GM19468 (cell line): Measurements from ENCODE around the gene STIP1.
A peak's percentile ranks its signal among the peaks of the same experiment; 100 is the strongest.
"Not testable (repeated sequence)": the region's sequence is repeated elsewhere in the genome, so short reads cannot be mapped to it uniquely, and the experiment has no call there.

Experiments
- ATAC-seq: cut with Tn5 transposase; IDR thresholded peaks from one replicate; pipeline ENCODE4 v1.9.1; 2021; ENCODE audit warnings: mild to moderate bottlenecking, moderate library complexity, moderate number of reproducible peaks; ENCODE audit not compliant: unreplicated experiment; ENCODE audit errors: extremely low read depth

Gene STIP1

DNA sequence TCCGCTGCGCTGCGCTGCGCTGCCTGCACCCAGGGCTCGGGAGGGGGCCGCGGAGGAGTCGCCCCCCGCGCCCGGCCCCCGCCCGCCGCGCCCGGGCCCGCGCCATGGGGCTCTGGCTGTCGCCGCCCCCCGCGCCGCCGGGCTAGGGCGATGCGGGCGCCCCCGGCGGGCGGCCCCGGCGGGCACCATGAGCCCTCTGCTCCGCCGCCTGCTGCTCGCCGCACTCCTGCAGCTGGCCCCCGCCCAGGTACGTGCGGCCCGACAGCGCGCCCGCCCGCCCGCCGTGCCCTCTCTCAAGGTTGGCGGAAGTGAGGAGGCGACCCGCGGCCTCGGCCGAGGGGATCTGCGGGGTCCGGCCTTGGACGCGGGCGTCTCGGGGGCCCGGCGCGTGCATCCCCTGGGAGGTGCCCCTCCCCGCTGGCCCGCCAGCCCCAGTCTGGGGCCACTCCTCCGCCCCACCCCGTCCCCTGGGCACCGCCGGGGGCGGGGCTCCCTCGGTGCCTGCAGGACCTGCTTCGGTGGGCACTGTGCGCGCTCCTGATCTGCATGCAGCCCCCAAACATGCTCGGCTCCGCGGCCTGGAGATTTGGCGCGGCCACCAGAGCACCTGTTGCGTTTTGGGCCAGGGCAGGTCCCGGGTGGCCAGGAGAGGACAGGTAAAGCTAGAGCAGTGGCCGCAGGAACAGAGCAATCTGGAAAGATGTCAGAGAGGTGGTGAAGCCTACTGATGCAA, 48.8 kb downstream of the STIP1 start:
- ATAC-seq = no peak

DNA sequence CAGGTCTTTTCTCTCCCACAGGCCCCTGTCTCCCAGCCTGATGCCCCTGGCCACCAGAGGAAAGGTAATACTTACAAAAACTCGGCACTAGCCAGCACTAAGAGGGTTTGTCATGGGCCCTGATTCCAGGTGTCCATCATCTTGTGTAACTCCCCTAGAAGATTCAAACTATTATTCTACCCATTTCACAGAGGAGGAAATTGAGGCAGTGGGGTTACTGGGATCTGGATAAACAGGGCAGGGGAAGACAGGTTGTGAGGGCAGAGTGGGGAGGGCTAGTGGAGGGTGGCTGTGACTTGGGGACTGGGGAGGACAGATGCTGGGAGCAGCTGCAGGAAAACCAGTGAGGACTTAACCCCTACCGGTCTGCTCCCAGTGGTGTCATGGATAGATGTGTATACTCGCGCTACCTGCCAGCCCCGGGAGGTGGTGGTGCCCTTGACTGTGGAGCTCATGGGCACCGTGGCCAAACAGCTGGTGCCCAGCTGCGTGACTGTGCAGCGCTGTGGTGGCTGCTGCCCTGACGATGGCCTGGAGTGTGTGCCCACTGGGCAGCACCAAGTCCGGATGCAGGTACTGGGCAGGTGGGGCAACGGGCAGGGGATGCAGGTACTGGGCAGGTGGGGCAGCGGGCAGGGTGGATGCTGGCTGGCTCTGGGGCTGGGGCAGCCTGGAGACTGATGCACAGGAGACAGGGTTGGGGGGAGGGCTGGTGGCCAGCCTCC, 49.6 kb downstream of the STIP1 start:
- no peak for ATAC-seq

- ATAC-seq = no peak
These were observed 51.5 kb downstream of the STIP1 start for GRCh38 chr11:64237484-64237951.

GRCh38 chr11:64238076-64238475, 52.1 kb downstream of the STIP1 start:
- no peak for ATAC-seq

DNA sequence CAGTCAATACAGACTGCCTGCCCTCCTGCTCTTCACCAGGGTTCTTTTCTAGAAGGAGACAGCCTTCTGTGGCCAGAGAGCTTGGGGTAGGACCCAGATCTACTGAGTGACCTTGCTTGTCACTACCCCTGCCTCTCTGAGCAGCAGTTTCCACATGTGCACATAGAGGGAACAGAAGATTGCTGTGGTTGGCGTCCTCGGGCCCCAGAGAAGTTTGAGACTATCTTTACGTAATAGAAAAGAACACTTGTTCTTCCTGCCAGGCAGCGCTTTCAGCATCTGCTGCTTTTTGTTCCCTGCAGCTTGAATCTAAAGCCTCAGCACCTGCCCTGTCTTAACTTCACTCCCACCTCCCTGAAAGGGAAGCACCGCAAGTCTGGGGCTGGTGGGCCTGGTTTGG, 53.0 kb downstream of the STIP1 start:
- no peak for ATAC-seq

GRCh38 chr11:64239662-64240434, 53.9 kb downstream of the STIP1 start:
- ATAC-seq = no peak

- ATAC-seq = peak; percentile 54
These were observed 54.7 kb downstream of the STIP1 start, which contains the start of gene FKBP2 for GRCh38 chr11:64240435-64241240. Gene FKBP2, plus strand, starts transcription at chr11:64241095. Its CDS starts 1,293 bp downstream, at chr11:64242388.

DNA sequence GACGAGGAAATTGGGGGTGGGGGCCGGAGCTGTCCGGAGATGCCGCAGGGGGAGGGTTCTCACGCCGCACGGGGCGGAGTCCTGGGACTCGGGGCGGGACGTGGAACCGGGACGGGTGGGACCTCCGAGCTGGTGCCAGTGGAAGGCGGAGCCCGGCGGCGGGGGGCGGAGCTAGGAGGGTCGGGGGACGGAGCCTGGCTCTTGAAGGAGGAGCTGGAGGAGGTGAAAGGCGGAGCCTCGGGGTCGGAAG, 55.2 kb downstream of the STIP1 start:
- ATAC-seq = no peak

GRCh38 chr11:64241491-64242374, 55.8 kb downstream of the STIP1 start:
- peak; percentile 44 for ATAC-seq

DNA sequence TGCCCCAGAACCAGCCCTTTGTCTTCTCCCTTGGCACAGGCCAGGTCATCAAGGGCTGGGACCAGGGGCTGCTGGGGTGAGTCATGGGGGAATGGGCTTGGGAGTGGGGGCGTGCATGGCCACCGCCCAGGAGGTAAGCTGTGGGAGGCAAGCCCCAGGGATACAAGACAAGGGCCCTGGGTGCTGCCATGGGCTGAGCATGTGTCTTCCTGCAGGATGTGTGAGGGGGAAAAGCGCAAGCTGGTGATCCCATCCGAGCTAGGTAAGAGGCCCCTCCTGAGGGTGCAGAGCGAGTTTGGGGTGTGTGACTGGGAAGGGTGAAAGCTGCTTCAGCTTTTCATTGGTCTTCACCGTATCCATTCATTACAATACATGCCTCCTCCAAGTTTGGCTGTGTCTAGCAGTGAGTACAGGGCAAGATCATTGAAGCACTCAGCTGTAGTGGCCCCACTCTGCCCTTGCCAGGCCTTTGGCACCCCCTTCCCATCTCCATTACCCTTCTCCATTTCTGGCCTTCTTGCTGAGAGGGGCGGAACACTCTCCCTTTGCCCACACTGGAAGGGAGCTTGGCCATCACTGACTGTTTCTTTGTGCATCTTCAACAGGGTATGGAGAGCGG, 57.4 kb downstream of the STIP1 start:
- ATAC-seq = no peak

- ATAC-seq = no peak
These were observed 58.1 kb downstream of the STIP1 start for GRCh38 chr11:64244107-64244506.

DNA sequence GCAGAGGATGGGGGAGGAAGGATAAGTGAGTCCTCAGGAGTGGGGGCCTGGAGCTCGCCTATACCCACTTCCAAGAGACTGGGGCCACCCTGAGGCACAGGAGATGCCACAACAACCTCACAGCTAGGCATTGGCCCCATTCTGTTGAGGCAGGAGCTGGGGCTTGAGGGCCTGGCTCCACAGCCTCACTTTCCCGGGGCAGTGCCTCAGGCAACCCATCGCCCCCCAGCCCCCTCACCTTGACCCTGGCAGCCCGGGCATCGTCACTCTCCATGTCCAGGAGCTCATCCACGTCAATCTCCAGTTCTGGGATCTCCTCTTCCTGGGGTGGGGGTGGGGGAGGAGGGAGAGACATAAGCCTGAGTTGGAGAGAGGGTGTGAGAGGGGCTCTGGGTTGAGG, 59.0 kb downstream of the STIP1 start:
- ATAC-seq = no peak

GRCh38 chr11:64245401-64245796, 59.4 kb downstream of the STIP1 start:
- ATAC-seq = no peak

DNA sequence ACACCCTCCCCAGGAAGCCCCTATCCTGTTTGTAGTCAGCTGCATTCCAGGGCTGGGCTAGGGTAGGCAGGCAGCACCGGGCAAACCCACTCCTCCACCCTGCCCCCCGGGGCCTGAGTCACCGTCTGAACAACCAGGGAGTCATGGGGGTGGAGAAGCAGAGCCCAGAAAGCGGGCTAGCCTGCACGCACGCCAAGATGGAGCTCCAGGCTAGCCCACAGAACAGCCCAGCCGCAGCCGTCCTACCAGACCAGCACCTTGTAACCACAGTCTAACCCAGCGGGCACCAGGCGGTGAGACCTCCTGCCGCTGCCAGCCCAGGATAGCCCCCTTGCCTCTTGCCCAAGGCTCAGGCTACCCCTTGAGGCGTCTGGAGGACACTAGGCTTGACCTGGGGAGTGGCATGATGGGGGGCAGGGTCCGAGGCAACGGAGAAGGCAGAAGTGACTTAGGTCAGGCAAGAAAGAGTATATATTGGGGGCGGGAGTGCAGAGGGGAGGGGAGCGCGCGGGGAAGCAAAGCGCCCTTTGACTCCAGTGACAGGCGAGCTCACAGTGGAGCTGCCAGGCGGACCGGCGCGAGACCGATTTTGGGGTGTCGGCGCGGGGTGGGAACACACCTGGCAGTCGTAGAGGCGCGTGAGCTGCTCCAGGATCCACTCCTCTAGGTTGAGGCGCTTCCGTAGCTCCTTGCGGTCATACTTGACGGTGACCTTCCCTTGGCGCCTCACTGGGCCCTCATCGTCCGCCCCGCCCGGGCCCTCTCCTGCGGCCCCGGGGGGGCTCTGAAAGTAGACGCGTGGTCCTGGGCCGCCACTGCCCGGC, 60.0 kb downstream of the STIP1 start:
- no peak for ATAC-seq

GRCh38 chr11:64246621-64246870, 60.6 kb downstream of the STIP1 start:
- ATAC-seq = not testable (repeated sequence)

DNA sequence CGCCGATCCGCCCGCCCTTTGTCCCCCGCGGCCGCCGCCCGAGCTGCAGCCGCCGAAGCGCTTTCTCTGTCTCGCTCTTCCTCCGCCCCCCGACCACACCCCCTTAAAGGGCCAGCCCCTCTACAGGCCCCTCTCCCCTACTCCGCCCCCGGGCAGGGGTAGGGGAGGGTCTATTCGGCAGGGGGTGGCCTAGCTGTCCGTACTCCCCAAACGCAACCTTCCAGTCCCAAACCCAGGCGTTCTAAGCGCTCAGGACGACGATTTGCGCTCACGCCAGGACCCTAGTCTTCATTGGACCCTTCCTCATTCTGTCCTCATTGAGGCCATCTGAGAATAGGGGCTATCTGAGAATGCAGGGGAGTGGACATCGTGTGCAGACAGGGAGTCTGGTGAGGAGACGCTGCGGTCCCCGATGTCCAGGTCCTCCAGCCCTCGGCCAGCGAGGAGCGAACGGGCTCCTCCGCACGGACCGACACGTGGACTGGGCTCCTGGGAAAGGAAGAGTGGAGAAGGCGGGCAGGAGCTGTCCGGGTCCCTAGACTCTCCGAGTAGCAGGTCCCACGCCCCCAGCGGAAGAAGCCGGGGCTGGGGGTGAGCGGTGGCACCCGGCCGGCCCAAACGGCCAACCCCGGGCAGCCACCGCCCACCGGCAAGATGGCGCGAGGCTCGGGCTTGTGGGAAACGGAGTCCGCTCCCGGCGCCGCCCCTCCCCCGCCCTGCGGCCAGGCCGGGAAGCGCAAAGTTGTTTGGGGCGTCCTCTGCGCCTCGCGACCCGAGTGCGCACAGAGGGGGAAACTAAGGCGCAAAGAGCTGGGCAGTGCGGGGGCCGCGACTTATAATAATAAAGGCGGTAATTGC, 61.1 kb downstream of the STIP1 start, which contains the start of gene PPP1R14B:
Gene PPP1R14B, minus strand, starts transcription at position 73 of the 858 bp plus-strand sequence. CDS start 270 bp downstream, outside the sequence.
- no peak for ATAC-seq
